LNCAP (cell line): ENCODE results near the gene ATP9B.

ENCODE experiments used
- CTCF ChIP-seq: fragments of 450-650 bp; IDR thresholded peaks from 2 replicates; pipeline ENCODE4 v1.5.1; 2017; ENCODE audit warnings: mild to moderate bottlenecking

Gene ATP9B

GRCh38 chr18:79334496-79335233 lies 265.5 kb downstream of the ATP9B start:
- TF ChIP-seq CTCF: no peak

DNA sequence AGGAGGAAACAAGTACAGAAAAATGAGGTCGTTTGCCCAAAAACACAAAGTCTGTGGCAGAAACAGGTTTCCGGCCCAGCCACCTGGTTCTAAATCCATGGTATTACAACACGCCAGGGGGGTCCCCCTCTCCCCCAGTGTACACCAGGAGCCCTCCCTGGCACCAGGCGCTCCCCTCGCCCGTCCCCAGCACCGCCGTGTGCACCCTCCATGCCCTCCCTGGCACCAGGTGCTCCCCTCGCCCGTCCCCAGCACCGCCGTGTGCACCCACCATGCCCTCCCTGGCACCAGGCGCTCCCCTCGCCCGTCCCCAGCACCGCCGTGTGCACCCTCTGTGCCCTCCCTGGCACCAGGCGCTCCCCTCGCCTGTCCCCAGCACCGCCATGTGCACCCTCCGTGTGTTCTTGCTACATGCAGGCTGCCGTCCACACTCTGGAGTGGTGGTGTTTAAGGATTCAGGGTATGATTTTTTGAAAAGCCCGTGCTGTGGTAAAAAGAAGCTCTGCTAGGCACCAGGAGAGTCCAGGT lies 266.7 kb downstream of the ATP9B start:
- no peak for TF ChIP-seq CTCF

- TF ChIP-seq CTCF: no peak
Measured at GRCh38 chr18:79336556-79337142, 267.5 kb downstream of the ATP9B start.

- no peak for TF ChIP-seq CTCF
Measured at GRCh38 chr18:79337184-79337583, 268.0 kb downstream of the ATP9B start.

- no peak for TF ChIP-seq CTCF
Measured at GRCh38 chr18:79337620-79338019, 268.4 kb downstream of the ATP9B start.

DNA sequence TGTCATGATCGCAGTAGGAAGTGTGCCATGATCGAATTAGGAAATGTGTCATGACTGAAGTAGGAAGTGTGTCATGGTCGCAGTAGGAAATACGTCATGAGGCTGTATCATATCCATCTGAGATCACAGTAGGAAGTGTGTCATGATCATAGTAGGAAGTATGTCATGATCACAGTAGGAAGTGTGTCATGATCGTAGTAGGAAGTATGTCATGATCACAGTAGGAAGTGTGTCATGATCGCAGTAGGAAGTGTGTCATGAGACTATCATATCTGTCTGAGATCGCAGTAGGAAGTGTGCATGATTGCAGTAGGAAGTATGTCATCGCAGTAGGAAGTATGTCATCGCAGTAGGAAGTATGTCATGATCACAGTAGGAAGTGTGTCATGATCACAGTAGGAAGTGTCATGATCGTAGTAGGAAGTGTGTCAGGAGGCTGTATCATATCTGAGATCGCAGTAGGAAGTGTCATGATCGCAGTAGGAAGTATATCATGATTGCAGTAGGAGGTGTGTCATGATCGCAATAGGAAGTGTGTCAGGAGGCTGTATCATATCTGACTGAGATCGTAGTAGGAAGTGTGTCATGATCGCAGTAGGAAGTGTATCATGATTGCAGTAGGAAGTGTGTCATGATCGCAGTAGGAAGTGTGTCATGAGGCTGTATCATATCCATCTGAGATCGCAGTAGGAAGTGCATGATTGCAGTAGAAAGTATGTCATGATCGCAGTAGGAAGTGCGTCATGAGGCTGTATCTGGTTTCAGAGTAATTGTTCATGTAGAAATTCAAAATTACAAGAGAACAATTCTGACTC lies 270.1 kb downstream of the ATP9B start:
- TF ChIP-seq CTCF: no peak

DNA sequence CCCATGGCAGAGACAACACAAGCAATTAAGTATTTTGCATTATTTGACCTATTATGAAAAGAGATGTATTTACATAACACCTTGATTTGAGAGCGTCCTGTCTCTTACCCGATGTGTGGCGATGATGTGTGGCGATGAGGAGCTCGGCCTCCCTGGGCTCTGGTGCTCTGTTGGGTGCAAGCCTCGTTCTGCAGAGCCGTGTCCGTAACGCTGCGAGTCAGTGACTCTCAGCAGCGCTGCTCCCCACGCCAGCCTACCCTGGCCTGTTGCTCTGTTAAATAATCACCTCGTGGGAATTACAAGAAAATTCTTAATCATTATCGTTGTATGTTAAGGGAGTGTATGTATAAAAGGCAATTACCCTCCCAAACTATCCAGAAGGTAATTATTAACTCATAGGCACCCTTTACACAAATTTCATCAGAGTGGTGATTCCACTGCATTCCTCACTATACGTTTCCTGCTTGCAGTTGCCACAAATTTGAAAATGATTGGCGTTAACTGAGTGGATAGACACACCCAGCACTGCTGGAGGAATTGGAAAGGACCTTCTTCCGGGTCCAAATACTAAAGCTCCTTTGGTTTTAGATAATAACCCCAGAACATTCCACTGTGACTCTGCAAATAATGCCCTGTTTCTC lies 274.5 kb downstream of the ATP9B start:
- no peak for TF ChIP-seq CTCF
